SU-DHL-6 (cell line): ENCODE measurements around the gene KMT2E.

Experiments used
- H2AFZ ChIP-seq: fragments of 200-600 bp; sonication (generic); 2 replicates; pipeline ENCODE4 v1.6.1; 2014; ENCODE audit warnings: low read depth, mild to moderate bottlenecking, moderate library complexity, mixed read lengths, antibody characterized with exemption, low read length; ENCODE audit not compliant: severe bottlenecking
- H3F3A ChIP-seq: fragments of 200-600 bp; shearing (Covaris generic); 2 replicates; pipeline ENCODE4 v1.6.0; 2016; ENCODE audit warnings: antibody characterized with exemption, mild to moderate bottlenecking; ENCODE audit not compliant: insufficient read depth
- H3K27ac ChIP-seq: fragments of 200-600 bp; sonication (generic); 2 replicates; pipeline ENCODE4 v1.5.1; 2016; ENCODE audit warnings: low read depth, mild to moderate bottlenecking, low read length, moderate library complexity, mixed read lengths
- H3K27me3 ChIP-seq: fragments of 200-600 bp; sonication (generic), shearing (Covaris generic); 2 replicates; pipeline ENCODE4 v1.6.0; 2014; ENCODE audit warnings: mild to moderate bottlenecking, low read length
- H3K36me3 ChIP-seq: fragments of 200-600 bp; sonication (generic); 2 replicates; pipeline ENCODE4 v1.6.1; 2014; ENCODE audit warnings: mild to moderate bottlenecking, low read length, mixed read lengths
- H3K4me2 ChIP-seq: fragments of 300-600, 200-600 bp; shearing (Covaris generic), sonication (generic); 2 replicates; pipeline ENCODE4 v1.6.0; 2014; ENCODE audit warnings: low read length, low read depth, mild to moderate bottlenecking; ENCODE audit not compliant: poor library complexity, severe bottlenecking
- H3K4me3 ChIP-seq: fragments of 200-600 bp; sonication (generic); 2 replicates; pipeline ENCODE4 v1.5.1; 2014; ENCODE audit warnings: antibody characterized with exemption, low read length, mild to moderate bottlenecking, mixed read lengths; ENCODE audit not compliant: insufficient read depth, poor library complexity, severe bottlenecking
- H3K79me2 ChIP-seq: fragments of 200-600 bp; sonication (generic); 2 replicates; pipeline ENCODE4 v1.6.1; 2014; ENCODE audit warnings: mild to moderate bottlenecking, low read length, moderate library complexity; ENCODE audit not compliant: insufficient read depth
- H3K9ac ChIP-seq: fragments of 200-600 bp; sonication (generic); 2 replicates; pipeline ENCODE4 v1.7.0; 2014; ENCODE audit warnings: mild to moderate bottlenecking, low read length
- H3K9me2 ChIP-seq: fragments of 200-600 bp; sonication (generic); replicated peaks from 2 replicates; pipeline ENCODE4 v1.6.1; 2014; ENCODE audit warnings: low read length; ENCODE audit not compliant: insufficient read depth
- H3K9me3 ChIP-seq: fragments of 200-600 bp; sonication (generic); 2 replicates; pipeline ENCODE4 v1.6.1; 2014; ENCODE audit warnings: low read length, mixed read lengths; ENCODE audit not compliant: insufficient read depth
- H4K20me1 ChIP-seq: fragments of 200-600 bp; sonication (generic); 2 replicates; pipeline ENCODE4 v1.6.1; 2014; ENCODE audit warnings: low read depth, mild to moderate bottlenecking, antibody characterized with exemption, low read length, moderate library complexity, mixed read lengths
- CTCF ChIP-seq: fragments of 200-600 bp; sonication (generic); IDR thresholded peaks from one replicate; pipeline ENCODE4 v1.5.1; 2017; ENCODE audit warnings: antibody characterized with exemption, mild to moderate bottlenecking, low read length, moderate library complexity; ENCODE audit not compliant: insufficient read depth, poor library complexity, severe bottlenecking
- EZH2phosphoT487 ChIP-seq: fragments of 200-600 bp; sonication (generic), shearing (Covaris generic); conservative IDR thresholded peaks from 2 replicates; pipeline ENCODE4 v1.6.1; 2018; ENCODE audit warnings: mild to moderate bottlenecking, antibody characterized with exemption, low read length, moderate library complexity, mixed read lengths

The KMT2E gene

GRCh38 chr7:105131033-105131656, 117.1 kb downstream of the KMT2E start:
- H4K20me1 ChIP-seq, result no peaks in the 10 kb centered on the region
- H3K27ac ChIP-seq, result no peak overlapping the region
- no peaks in the 10 kb centered on the region for H3K27me3 ChIP-seq
- no peak overlapping the region for H2AFZ ChIP-seq
- H3K36me3 ChIP-seq, result no peaks in the 10 kb centered on the region
- TF ChIP-seq EZH2phosphoT487, result no peak
- TF ChIP-seq CTCF, result no peak
- no peaks in the 10 kb centered on the region for H3K9me3 ChIP-seq
- H3K9me2 ChIP-seq, result no peaks in the 10 kb centered on the region
- H3K79me2 ChIP-seq, result no peaks in the 10 kb centered on the region
- H3K4me2 ChIP-seq, result no peak overlapping the region
- no peak overlapping the region for H3K4me3 ChIP-seq
- H3F3A ChIP-seq, result no peaks in the 10 kb centered on the region
- H3K9ac ChIP-seq, result no peak overlapping the region

GRCh38 chr7:105131890-105132289, 117.9 kb downstream of the KMT2E start:
- H3K9ac ChIP-seq, result no peak overlapping the region
- H3K27me3 ChIP-seq, result no peaks in the 10 kb centered on the region
- no peak overlapping the region for H3K4me2 ChIP-seq
- no peak overlapping the region for H2AFZ ChIP-seq
- H3K27ac ChIP-seq, result no peak overlapping the region
- H3F3A ChIP-seq, result no peaks in the 10 kb centered on the region
- H3K9me3 ChIP-seq, result no peaks in the 10 kb centered on the region
- no peak overlapping the region for H3K4me3 ChIP-seq
- no peak for TF ChIP-seq EZH2phosphoT487
- no peaks in the 10 kb centered on the region for H3K36me3 ChIP-seq
- no peaks in the 10 kb centered on the region for H3K9me2 ChIP-seq
- no peaks in the 10 kb centered on the region for H4K20me1 ChIP-seq
- no peaks in the 10 kb centered on the region for H3K79me2 ChIP-seq

GRCh38 chr7:105132335-105132734, 118.3 kb downstream of the KMT2E start:
- H3K4me2 ChIP-seq, result no peak overlapping the region
- no peak overlapping the region for H3K9ac ChIP-seq
- H4K20me1 ChIP-seq, result no peaks in the 10 kb centered on the region
- no peaks in the 10 kb centered on the region for H3K9me2 ChIP-seq
- H3K79me2 ChIP-seq, result no peaks in the 10 kb centered on the region
- H3K27me3 ChIP-seq, result no peaks in the 10 kb centered on the region
- TF ChIP-seq CTCF, result no peak
- H3K9me3 ChIP-seq, result no peaks in the 10 kb centered on the region
- no peak overlapping the region for H3K4me3 ChIP-seq
- H3F3A ChIP-seq, result no peaks in the 10 kb centered on the region
- H2AFZ ChIP-seq, result no peak overlapping the region
- no peaks in the 10 kb centered on the region for H3K36me3 ChIP-seq
- H3K27ac ChIP-seq, result no peak overlapping the region

GRCh38 chr7:105132835-105133234, 118.8 kb downstream of the KMT2E start:
- Histone ChIP-seq H3K27me3 (no peaks in the 10 kb centered on the region), H3K4me2 (no peak overlapping the region), H3K79me2 (no peaks in the 10 kb centered on the region)

More at GRCh38 chr7:105132835-105133234, 118.8 kb downstream of the KMT2E start:
- Histone ChIP-seq H3F3A (no peaks in the 10 kb centered on the region), H3K9me2 (no peaks in the 10 kb centered on the region), H3K27ac (no peak overlapping the region), H3K9ac (no peak overlapping the region), H3K4me3 (no peak overlapping the region), H4K20me1 (no peaks in the 10 kb centered on the region), H2AFZ (no peak overlapping the region), H3K9me3 (no peaks in the 10 kb centered on the region), H3K36me3 (no peaks in the 10 kb centered on the region)
- no peak for TF ChIP-seq CTCF
- no peak for TF ChIP-seq EZH2phosphoT487
